ENCODE measurements around the gene MSH2. TPM values are rescaled to one million over a fixed set of nuclear protein-coding genes. Genes with fewer than 3 reads are reported as not detected.

The MSH2 gene
- total RNA-seq, 1 donor = 33.4 TPM

- H3K4me3 ChIP-seq (ENCODE audit: low read depth, low read length) = no peak overlapping the region
- TF ChIP-seq CTCF (IDR thresholded peaks at IDR 0.05; ENCODE audit: insufficient read depth, low read length) = no peak
- DNase-seq (ENCODE audit: low read depth) = no peak
These were observed 125.5 kb downstream of the MSH2 start for GRCh38 chr2:47528455-47528854.

GRCh38 chr2:47528874-47529273, 125.9 kb downstream of the MSH2 start:
- no peak overlapping the region for H3K4me3 ChIP-seq (ENCODE audit: low read depth, low read length)
- TF ChIP-seq CTCF (IDR thresholded peaks at IDR 0.05; ENCODE audit: insufficient read depth, low read length) = no peak
- no peak for DNase-seq (ENCODE audit: low read depth)

- no peak for DNase-seq (ENCODE audit: low read depth)
These were observed 127.3 kb downstream of the MSH2 start for GRCh38 chr2:47530105-47530760.

GRCh38 chr2:47531378-47532042, 128.6 kb downstream of the MSH2 start:
- no peak for TF ChIP-seq CTCF (IDR thresholded peaks at IDR 0.05; ENCODE audit: insufficient read depth, low read length)
- no peak for DNase-seq (ENCODE audit: low read depth)
- H3K4me3 ChIP-seq (ENCODE audit: low read depth, low read length) = no peak overlapping the region

More at GRCh38 chr2:47530105-47530760, 127.3 kb downstream of the MSH2 start:
- no peak overlapping the region for H3K4me3 ChIP-seq (ENCODE audit: low read depth, low read length)
- no peak for TF ChIP-seq CTCF (IDR thresholded peaks at IDR 0.05; ENCODE audit: insufficient read depth, low read length)

Small RNA genes lying within 50 kb of the gene (small RNA-seq; reads per million reads assigned to genes)
- gene MIR559 = not detected
- not detected for gene RF00017
- gene RN7SKP119 = not detected

Other genes starting within 250 kb of the MSH2 start
- 0.09 TPM in 1 of 2 replicates, not detected in the other for gene STPG4, start 247.8 kb upstream of the MSH2 start, total RNA-seq (ENCODE audit: low replicate concordance)
- 511 and 806 TPM in 2 replicates for gene CALM2, start 226.6 kb upstream of the MSH2 start, total RNA-seq (ENCODE audit: low replicate concordance)
- gene EPCAM, start 33.8 kb upstream of the MSH2 start, total RNA-seq (ENCODE audit: low replicate concordance) = not detected in 2 replicates
- gene KCNK12, start 167.8 kb downstream of the MSH2 start, total RNA-seq (ENCODE audit: low replicate concordance) = not detected in 2 replicates